ENCODE measurements around the gene SYT9. TPM values are rescaled to one million over a fixed set of nuclear protein-coding genes. Genes with fewer than 3 reads are reported as not detected.

The SYT9 gene
- polyA plus RNA-seq, 1 of the 3 experiments (the other 2 are of a cell fraction): 0.10 TPM

GRCh38 chr11:7513234-7514098 lies 261.8 kb downstream of the SYT9 start, which contains the start of gene PPFIBP2:
Gene PPFIBP2, plus strand, starts transcription at chr11:7513999. Its CDS starts 35,477 bp downstream, at chr11:7549476.
- ChIA-PET CTCF (interaction anchor here (0.6 to 7.0 kb wide), 39 partner anchors 8 to 1062 kb away, joined by 3 to 74 read pairs (median 4); no protein-coding TSS in a partner anchor), POLR2A (interaction anchor here (0.8 kb wide), 1 partner anchor 58 kb away, joined by 3 read pairs; no protein-coding TSS in a partner anchor)
- Histone ChIP-seq H2AFZ (ENCODE audit: low read depth) (peak within 1 kb of the TSS; percentile 98), H3F3A (replicated peaks; ENCODE audit: insufficient read depth) (no peaks in the 10 kb centered on the region), H3K36me3 (replicated peaks in 1 of 2; ENCODE audit: control insufficient read depth in 1 of 2, insufficient read depth in 2 of 2, low read length in 1 of 2) (no peaks in the 10 kb centered on the region), H3K9me2 (no peaks in the 10 kb centered on the region), H3K4me2 (peak within 1 kb of the TSS; percentile 93), H3K9me3 (no peaks in the 10 kb centered on the region), H4K20me1 (ENCODE audit: insufficient read depth) (no peaks in the 10 kb centered on the region), H3K79me2 (ENCODE audit: insufficient read depth) (no peaks in the 10 kb centered on the region), H3K4me1 (ENCODE audit: control insufficient read depth in 1 of 2, insufficient read depth in 2 of 2, low read depth in 1 of 2, low read length in 1 of 2) (peaks cover 0 to 18% of the 10 kb centered on the region in 2 experiments; a peak in 1 of 4 replicates), H3K27ac (ENCODE audit: low read depth in 2 of 2, low read length in 1 of 2) (peak within 1 kb of the TSS in 1 of 2 experiments; percentile 60; a peak in 1 of 4 replicates), H3K9ac (peak within 1 kb of the TSS; percentile 18; the same call in 1 of the 2 replicates), H3K4me3 (ENCODE audit: low read depth in 2 of 2, low read length in 1 of 2) (peak within 1 kb of the TSS; percentile 63 to 76), H3K27me3 (ENCODE audit: insufficient read depth) (peaks cover 9% of the 10 kb centered on the region)
- 2% methylated on average over 20 of the region's 79 CpGs for WGBS (ENCODE audit: low lambda C conversion rate)
- TF ChIP-seq ZBTB33 (IDR thresholded peaks at IDR 0.05; ENCODE audit: borderline replicate concordance, low read depth): no peak
- TF ChIP-seq RAD21 (IDR thresholded peaks at IDR 0.05; ENCODE audit: low read length): peak; percentile 69
- peak; percentile 60 for TF ChIP-seq SMC3 (IDR thresholded peaks at IDR 0.05; ENCODE audit: low read depth, low read length)
- no peak for TF ChIP-seq RXRA (IDR thresholded peaks at IDR 0.05; ENCODE audit: borderline replicate concordance, low read depth)
- TF ChIP-seq CTCF (IDR thresholded peaks at IDR 0.05): peak; percentile 79
- TF ChIP-seq USF1 (IDR thresholded peaks at IDR 0.05; ENCODE audit: borderline replicate concordance, low read depth): peak; percentile 92
- peak; percentile 53; the same call in 1 of the 2 replicates for TF ChIP-seq USF2 (IDR thresholded peaks at IDR 0.05; ENCODE audit: borderline replicate concordance, low read depth, low read length)
- peak; percentile 96 for DNase-seq
